Right renal cortex interstitium (tissue), 3 donors: Measurements from ENCODE around the gene SGK2. TPM values are rescaled to one million over a fixed set of nuclear protein-coding genes. Genes with fewer than 3 reads are reported as not detected.

Experiments used
- DNase-seq, 3 donors: peaks; one replicate each; pipeline ENCODE4 v3.0.0-alpha.2; 2013; ENCODE audit warnings: low read depth in 3 of 3, low spot score in 2 of 3
- polyA plus RNA-seq, 3 donors: library from polyadenylated mRNA; unstranded; fragments of 120-200 nt; gene quantifications; one replicate each; pipeline ENCODE4 v1.2.1, GENCODE V29; 2013; ENCODE audit not compliant: insufficient read length in 3 of 3

Gene SGK2
- polyA plus RNA-seq, 3 donors, result 28.8 to 41.6 (median 32.8) TPM

GRCh38 chr20:43535370-43536004, 23.3 kb upstream of the SGK2 start:
- DNase-seq, result no peak

DNA sequence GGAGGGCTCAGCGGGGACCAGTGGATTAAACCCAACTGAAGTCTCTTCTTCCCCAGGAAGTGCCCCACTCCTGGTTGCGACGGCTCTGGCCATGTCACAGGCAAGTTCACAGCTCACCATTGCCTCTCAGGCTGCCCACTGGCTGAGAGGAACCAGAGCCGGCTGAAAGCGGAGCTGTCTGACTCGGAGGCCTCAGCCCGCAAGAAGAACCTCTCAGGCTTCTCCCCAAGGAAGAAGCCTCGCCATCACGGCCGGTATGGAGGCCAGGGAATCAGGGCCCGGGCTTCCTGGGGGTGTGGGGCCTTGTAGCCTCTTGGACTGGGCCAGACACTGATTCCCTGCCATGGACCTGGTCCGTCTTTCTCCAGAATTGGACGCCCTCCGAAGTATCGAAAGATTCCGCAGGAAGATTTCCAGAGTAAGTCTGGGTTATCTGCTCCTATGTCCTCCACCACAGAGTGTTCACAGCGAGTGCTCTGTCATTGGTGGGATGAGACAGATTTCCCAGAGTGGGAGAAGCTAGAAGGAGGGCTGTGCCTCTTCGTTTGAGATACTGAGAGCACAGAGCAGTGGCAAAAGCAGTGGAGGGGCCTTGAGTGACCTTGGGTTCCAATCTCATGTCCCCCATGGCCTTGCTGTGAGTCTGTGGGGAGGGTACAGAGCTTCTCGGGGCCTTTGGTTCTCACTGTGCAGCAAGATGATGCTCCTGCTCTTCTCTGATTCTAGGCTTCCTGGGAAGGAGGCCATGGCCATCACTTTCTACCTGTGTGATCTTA, 22.6 kb upstream of the SGK2 start:
- no peak for DNase-seq

DNA sequence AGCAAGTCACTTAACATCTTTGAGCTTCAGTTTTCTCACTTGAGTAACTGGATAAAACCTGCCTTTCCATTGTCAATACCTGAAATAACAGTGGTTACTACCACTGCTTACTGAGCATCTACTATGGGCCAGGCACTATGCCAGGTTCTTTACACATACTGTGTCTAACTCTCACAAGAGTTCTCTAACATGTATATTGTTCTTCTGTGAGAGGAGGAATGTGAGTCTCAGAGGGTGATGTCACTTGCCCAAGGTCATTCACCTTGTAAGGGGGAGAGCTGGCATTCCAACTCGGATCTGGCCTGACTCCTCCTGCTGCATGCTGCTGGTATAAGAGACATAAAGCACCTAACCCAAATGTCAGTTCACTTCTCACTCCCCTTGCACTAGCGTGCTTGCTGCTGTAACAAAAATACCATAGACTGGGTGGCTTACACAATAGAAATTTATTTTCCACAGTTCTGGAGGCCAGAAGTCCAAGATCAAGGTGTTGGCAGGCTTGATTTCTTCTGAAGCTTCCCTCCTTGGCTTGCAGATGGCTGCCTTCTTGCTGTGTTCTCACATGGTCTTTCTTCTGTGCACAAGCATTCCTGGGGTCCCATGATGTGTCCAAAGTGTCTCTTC, 21.9 kb upstream of the SGK2 start:
- no peak for DNase-seq

GRCh38 chr20:43537921-43538877, 20.6 kb upstream of the SGK2 start:
- no peak for DNase-seq

DNA sequence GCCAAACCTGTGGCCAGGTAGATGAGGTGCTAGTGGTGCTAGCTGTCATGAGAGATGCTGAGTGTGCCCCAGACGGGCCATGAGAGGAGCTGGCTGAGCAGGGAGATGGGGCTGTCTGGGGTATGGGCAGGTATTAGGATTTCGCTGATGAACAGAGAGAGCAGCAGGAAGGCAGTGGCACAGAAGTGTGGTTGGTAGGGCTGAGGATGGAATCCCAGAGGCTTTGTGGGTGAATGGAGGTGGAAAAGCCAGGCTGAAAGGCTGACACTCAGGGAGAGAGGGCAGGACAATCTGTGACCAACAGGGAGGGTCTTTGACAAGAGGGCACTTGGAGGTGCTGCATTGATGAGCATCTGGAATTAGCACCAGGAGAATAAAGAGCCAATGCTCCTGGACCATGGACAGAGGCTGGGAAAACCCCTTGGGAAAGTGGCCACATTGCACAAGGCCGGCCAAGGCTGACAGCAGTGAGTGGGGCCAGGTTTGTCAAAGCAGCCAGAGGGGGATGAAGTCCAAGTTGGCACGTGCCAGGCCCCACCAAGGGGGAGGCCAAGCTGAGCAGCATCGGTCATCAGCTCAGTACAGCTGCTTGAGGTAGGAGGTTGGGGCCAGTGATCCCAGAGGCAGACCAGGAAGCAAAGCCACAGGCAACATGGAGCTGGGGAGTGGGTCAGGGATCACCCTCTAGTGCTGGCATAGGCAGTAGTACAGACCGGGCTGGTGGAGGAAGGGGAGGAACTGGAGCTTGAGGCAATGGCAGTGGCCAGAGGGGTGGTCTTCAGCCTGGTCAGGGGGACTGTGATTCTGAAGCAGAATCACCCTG, 19.7 kb upstream of the SGK2 start:
- DNase-seq, result no peak

DNA sequence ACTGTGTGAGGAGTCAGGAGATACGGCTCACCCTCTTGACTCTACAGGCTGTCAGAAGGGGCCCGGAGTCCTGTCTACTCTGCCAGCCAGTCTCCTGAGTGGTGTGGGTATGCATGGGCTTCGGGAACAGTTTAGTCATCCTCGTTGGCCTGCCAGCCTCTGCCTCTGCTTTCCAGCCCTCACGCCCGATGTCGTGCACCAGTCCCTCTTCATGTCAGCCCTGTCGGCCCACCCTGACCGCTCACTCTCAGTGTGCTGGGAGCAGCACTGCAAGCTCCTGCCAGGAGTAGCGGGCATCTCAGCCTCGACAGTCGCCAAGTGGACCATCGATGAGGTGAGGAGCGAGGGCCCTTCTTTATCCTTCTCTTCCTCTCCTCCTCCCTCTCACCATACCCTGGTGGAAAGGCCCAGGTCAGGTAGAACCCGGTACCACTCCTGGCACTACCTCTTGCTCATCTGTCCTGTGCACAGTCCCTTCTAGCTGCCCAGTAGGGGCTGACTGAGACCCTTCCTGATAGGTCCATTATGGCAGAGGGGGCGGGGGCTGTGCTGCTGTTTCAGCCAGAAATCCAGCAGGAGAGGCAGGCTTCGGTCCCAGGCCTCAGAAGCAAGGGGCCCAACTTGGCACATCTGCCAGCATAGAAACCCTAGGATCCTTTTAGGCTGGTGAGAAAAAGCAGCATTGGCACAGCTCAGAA, 18.7 kb upstream of the SGK2 start:
- no peak for DNase-seq

GRCh38 chr20:43540673-43541060, 18.2 kb upstream of the SGK2 start:
- no peak for DNase-seq

- no peak for DNase-seq
Measured at GRCh38 chr20:43541214-43541613, 17.6 kb upstream of the SGK2 start.

GRCh38 chr20:43542161-43542560, 16.7 kb upstream of the SGK2 start:
- no peak for DNase-seq

DNA sequence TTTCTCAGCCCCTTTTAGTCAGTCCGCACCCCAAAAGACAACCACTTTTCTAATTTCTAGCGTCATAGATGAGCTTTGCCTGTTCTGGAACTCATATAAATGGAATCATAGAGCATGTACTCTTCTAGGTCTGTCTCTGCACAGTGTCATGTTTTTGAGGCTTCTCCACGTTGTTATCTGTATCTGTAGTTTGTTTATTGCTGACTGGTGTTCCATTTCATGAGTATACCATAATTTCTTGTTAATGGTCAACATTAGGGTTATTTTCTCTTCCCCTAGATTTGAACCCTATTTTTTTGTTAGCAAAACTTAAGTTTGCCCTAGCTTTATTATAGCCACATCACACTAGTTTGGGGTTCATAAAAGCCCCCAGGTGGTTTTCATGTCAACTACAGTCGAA, 16.2 kb upstream of the SGK2 start:
- no peak for DNase-seq

- DNase-seq, result no peak
Measured at GRCh38 chr20:43543138-43543537, 15.7 kb upstream of the SGK2 start.

- DNase-seq, result no peak
Measured at GRCh38 chr20:43544501-43544900, 14.3 kb upstream of the SGK2 start.

DNA sequence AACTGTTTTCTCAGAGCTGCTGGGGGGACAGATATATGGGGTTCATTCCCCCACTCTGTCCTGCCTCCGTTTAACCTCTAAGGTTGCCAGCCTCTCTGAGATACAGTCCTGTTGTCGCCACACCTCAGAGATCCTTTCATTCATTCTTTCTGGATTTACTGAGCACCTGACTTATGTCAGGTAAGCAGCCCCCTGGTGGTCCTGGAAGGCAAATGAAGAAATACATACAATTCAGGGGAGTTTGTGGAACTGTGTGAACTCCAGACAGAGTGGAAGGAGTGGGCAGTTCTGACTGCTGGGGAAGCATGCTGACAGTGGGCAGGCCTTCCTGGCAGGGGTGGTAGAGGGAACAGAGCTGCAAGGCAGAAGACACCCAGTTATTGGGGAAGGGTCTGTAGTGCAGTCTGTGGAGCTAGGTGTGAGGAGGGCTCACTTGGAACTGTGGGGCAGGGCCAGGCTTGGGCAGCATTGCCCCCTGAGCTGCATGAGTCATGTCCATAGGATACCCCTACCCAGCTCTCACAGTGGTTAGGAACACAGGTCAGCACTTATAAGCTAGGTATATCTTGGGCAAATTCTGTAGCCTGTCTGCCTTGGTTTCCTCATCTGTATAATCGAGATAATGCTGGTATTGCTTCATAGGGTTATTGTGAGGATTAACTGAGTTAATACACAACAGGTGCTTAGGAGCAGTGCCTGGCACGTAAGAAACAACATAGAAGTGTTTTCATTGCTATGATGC, 12.8 kb upstream of the SGK2 start:
- DNase-seq, result no peak

DNA sequence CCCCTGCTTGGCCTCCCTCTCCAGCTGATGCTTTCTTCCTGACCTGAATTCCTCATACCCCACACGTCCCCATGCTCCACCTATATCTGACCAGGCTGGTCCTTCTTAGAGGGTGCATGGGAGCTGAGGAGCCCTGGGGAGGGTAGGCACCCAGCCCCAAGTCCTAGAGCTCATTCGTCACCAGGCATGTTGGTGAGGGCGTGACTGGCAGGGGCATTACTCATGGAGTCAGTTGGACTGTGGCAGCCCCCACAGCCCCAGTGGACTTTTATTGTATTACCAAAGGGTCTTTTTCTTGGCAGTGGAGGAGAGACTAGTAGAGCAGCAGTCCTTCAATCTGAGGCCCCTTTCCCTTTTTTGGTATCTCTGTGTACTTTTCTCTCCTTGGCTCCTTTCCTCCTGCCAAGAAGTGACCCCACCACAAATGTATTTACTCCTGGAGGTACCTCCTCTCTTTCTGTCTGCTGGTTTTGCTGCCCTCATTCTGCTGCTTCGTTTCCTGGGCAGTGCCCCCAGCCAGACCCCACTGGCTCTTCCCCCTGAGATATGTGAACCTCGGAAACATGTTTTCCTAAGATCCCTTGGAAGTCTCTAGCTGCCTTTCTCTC, 10.4 kb upstream of the SGK2 start:
- DNase-seq, result no peak

- no peak for DNase-seq
Measured at GRCh38 chr20:43549416-43550065, 9.3 kb upstream of the SGK2 start.

- no peak for DNase-seq
Measured at GRCh38 chr20:43550456-43550855, 8.4 kb upstream of the SGK2 start.

- DNase-seq, result no peak
Measured at GRCh38 chr20:43554369-43554768, 4.5 kb upstream of the SGK2 start.
